ENCODE results near the gene RUNX2. TPM values are rescaled to one million over a fixed set of nuclear protein-coding genes. Genes with fewer than 3 reads are reported as not detected.
"Not testable (repeated sequence)": the region's sequence is repeated elsewhere in the genome, so short reads cannot be mapped to it uniquely, and the experiment has no call there.

The RUNX2 gene
- polyA plus RNA-seq, 1 donor from 2014 or later: not detected

GRCh38 chr6:45558858-45559257 is 230.7 kb downstream of the RUNX2 start:
- Histone ChIP-seq H3K9ac (ENCODE audit: low read length) (no peak overlapping the region), H3K9me3 (ENCODE audit: low read length) (no peaks in the 10 kb centered on the region), H2AFZ (ENCODE audit: low read depth, low read length) (no peak overlapping the region), H3F3A (ENCODE audit: insufficient read depth, low read length, poor library complexity, severe bottlenecking) (no peaks in the 10 kb centered on the region), H3K36me3 (ENCODE audit: insufficient read depth, low read length) (no peaks in the 10 kb centered on the region), H3K27ac (ENCODE audit: low read length) (no peak overlapping the region), H3K27me3 (ENCODE audit: insufficient read depth, low read depth, low read length) (no peaks in the 10 kb centered on the region), H4K20me1 (ENCODE audit: insufficient read depth) (no peaks in the 10 kb centered on the region), H3K9me2 (ENCODE audit: insufficient read depth, low read length) (no peaks in the 10 kb centered on the region), H3K4me3 (ENCODE audit: low read length) (no peak overlapping the region), H3K4me2 (ENCODE audit: low read length) (no peak overlapping the region), H3K79me2 (replicated peaks; ENCODE audit: insufficient read depth, low read length) (no peaks in the 10 kb centered on the region)
- no peak for TF ChIP-seq CTCF (IDR thresholded peaks at IDR 0.05; ENCODE audit: poor library complexity, severe bottlenecking)
- TF ChIP-seq SMC3 (conservative IDR thresholded peaks at IDR 0.05; ENCODE audit: poor library complexity): no peak
- TF ChIP-seq EP300 (conservative IDR thresholded peaks at IDR 0.05; ENCODE audit: poor library complexity, severe bottlenecking): no peak
- no peak for TF ChIP-seq EZH2 (IDR thresholded peaks at IDR 0.05; ENCODE audit: borderline replicate concordance, insufficient read depth, low read length, poor library complexity, severe bottlenecking)
- TF ChIP-seq RAD21 (conservative IDR thresholded peaks at IDR 0.05): no peak
- no peak for TF ChIP-seq REST (IDR thresholded peaks at IDR 0.05; ENCODE audit: borderline replicate concordance)
- no peak for TF ChIP-seq POLR2AphosphoS5 (IDR thresholded peaks at IDR 0.05)
- TF ChIP-seq MXI1 (conservative IDR thresholded peaks at IDR 0.05; ENCODE audit: poor library complexity, severe bottlenecking): no peak
- no peak for TF ChIP-seq TAF1 (IDR thresholded peaks at IDR 0.05; ENCODE audit: low read depth)

GRCh38 chr6:45560321-45560820 is 232.2 kb downstream of the RUNX2 start:
- not testable (repeated sequence) for H3K9me2 ChIP-seq (ENCODE audit: insufficient read depth, low read length); H3K79me2 ChIP-seq (replicated peaks; ENCODE audit: insufficient read depth, low read length); H2AFZ ChIP-seq (ENCODE audit: low read depth, low read length); H3K9me3 ChIP-seq (ENCODE audit: low read length); H3K36me3 ChIP-seq (ENCODE audit: insufficient read depth, low read length); H3K9ac ChIP-seq (ENCODE audit: low read length); H3K27ac ChIP-seq (ENCODE audit: low read length); H3F3A ChIP-seq (ENCODE audit: insufficient read depth, low read length, poor library complexity, severe bottlenecking); H3K4me2 ChIP-seq (ENCODE audit: low read length); H4K20me1 ChIP-seq (ENCODE audit: insufficient read depth); H3K4me3 ChIP-seq (ENCODE audit: low read length); H3K27me3 ChIP-seq (ENCODE audit: insufficient read depth, low read depth, low read length)

- Histone ChIP-seq H3K9ac (ENCODE audit: low read length) (no peak overlapping the region), H3K27me3 (ENCODE audit: insufficient read depth, low read depth, low read length) (no peaks in the 10 kb centered on the region), H3K79me2 (replicated peaks; ENCODE audit: insufficient read depth, low read length) (no peaks in the 10 kb centered on the region), H3F3A (ENCODE audit: insufficient read depth, low read length, poor library complexity, severe bottlenecking) (no peaks in the 10 kb centered on the region), H3K4me2 (ENCODE audit: low read length) (no peak overlapping the region), H3K4me3 (ENCODE audit: low read length) (no peak overlapping the region), H3K9me3 (ENCODE audit: low read length) (no peaks in the 10 kb centered on the region), H3K27ac (ENCODE audit: low read length) (no peak overlapping the region), H4K20me1 (ENCODE audit: insufficient read depth) (no peaks in the 10 kb centered on the region), H2AFZ (ENCODE audit: low read depth, low read length) (no peak overlapping the region), H3K36me3 (ENCODE audit: insufficient read depth, low read length) (no peaks in the 10 kb centered on the region), H3K9me2 (ENCODE audit: insufficient read depth, low read length) (no peaks in the 10 kb centered on the region)
- TF ChIP-seq RAD21 (conservative IDR thresholded peaks at IDR 0.05): no peak
- no peak for TF ChIP-seq REST (IDR thresholded peaks at IDR 0.05; ENCODE audit: borderline replicate concordance)
- TF ChIP-seq CTCF (IDR thresholded peaks at IDR 0.05; ENCODE audit: poor library complexity, severe bottlenecking): no peak
- TF ChIP-seq EP300 (conservative IDR thresholded peaks at IDR 0.05; ENCODE audit: poor library complexity, severe bottlenecking): no peak
- TF ChIP-seq TAF1 (IDR thresholded peaks at IDR 0.05; ENCODE audit: low read depth): no peak
- TF ChIP-seq SMC3 (conservative IDR thresholded peaks at IDR 0.05; ENCODE audit: poor library complexity): no peak
- no peak for TF ChIP-seq MXI1 (conservative IDR thresholded peaks at IDR 0.05; ENCODE audit: poor library complexity, severe bottlenecking)
- no peak for TF ChIP-seq POLR2AphosphoS5 (IDR thresholded peaks at IDR 0.05)
- no peak for TF ChIP-seq EZH2 (IDR thresholded peaks at IDR 0.05; ENCODE audit: borderline replicate concordance, insufficient read depth, low read length, poor library complexity, severe bottlenecking)
Measured at GRCh38 chr6:45562171-45562570, 234.0 kb downstream of the RUNX2 start.
